IPS-18c (cell line): Measurements from ENCODE around the gene LIPF.

Experiments
- H3K4me3 ChIP-seq: 2 replicates; pipeline ENCODE4 v1.7.0; 2013; ENCODE audit warnings: low read depth, mild to moderate bottlenecking, low read length, moderate library complexity; ENCODE audit not compliant: insufficient read depth
- H3K9me3 ChIP-seq: one replicate; pipeline ENCODE4 v1.6.1; 2013; ENCODE audit warnings: mild to moderate bottlenecking, low read length, moderate library complexity; ENCODE audit not compliant: control insufficient read depth, insufficient read depth

LIPF gene

DNA sequence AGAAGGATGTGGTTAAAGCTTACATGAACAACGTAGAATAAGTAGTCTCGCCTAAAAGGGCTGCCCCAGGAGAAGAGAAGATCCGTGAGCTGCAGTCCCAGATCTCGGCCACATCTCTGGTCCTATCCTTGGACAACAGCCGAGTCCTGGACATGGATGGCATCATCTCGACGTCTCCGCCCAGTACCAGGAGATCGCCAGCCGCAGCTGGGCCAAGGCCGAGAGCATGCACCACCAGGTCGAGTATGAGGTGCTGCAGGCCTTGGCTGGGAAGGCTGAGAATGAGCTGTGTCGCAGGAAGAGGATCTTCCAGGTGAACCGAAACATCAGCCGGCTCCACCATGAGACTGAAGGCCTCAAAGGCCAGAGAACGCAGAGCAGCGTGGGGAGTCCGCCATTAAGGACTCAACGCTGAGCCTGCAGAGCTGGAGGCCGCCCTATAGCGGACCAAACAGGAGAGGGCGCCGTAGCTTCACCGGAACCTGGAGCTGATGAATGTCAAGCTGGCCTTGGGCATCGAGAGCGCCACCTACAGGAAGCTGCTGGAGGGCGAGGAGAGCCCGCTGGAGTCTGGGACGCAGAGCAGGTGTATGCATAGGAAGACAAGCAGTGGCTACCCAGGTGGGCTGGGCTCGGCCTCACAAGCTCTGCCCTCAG lies 64.0 kb downstream of the LIPF start:
- no peak overlapping the region for H3K4me3 ChIP-seq
- H3K9me3 ChIP-seq: no peaks in the 10 kb centered on the region
